NCI-H2196 treated with DMSO at 0.1 percent for 48 hours (cell line): Measurements from ENCODE around the gene RBMX2.

Experiments
- DNase-seq: peaks from one replicate; lab custom pipeline; 2025; ENCODE audit not compliant: unreplicated experiment; lab: John Stamatoyannopoulos, UW

The RBMX2 gene

GRCh38 chrX:130444641-130445336 lies 43.0 kb downstream of the RBMX2 start:
- no peak for DNase-seq

- no peak for DNase-seq
Measured at GRCh38 chrX:130446974-130447373, 45.2 kb downstream of the RBMX2 start.
